ENCODE results near the gene FAIM2. TPM values are rescaled to one million over a fixed set of nuclear protein-coding genes. Genes with fewer than 3 reads are reported as not detected.

FAIM2 gene
- total and polyA plus RNA-seq, 9 donors = under 0.01 to 19.3 (median 2.4) TPM

DNA sequence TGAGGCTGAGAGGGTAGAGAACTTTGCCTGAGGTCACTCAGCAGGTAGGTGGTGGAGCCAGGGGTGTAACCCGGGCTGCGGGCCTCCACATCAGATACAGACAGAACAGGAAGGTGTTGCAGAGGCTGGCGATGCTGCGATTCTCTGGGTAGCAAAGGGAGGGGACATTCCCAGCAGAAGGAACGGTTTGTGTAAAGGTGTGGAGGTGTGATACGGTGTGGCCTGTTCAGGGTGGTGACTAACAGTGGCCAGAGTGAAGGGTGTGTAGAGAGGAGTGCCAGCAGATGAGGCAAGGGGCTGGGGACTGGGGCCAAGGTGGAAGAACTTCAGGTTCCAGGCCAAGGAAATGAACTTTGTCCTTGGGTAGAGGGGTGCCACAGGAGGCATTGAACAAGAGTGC, 18.2 kb upstream of the FAIM2 start:
- Histone ChIP-seq H3K4me1 (ENCODE audit: insufficient read depth) (peaks cover 17% of the 10 kb centered on the region), H3K4me3 (no peak overlapping the region), H3K9me3 (no peaks in the 10 kb centered on the region), H3K27me3 (no peaks in the 10 kb centered on the region), H3K36me3 (no peaks in the 10 kb centered on the region), H3K27ac (no peak overlapping the region)
- no peak for TF ChIP-seq CTCF (IDR thresholded peaks at IDR 0.05)
- no peak for TF ChIP-seq POLR2A (IDR thresholded peaks at IDR 0.05)
- no peak for TF ChIP-seq EP300 (IDR thresholded peaks at IDR 0.05)
- 83 to 89% (median 87%) methylated on average over 6 of the region's 6 CpGs for WGBS, 3 donors
- no peak for DNase-seq
- intact Hi-C loops (cut with DNase I) = no loop called here

- Histone ChIP-seq H3K27ac (no peak overlapping the region), H3K9me3 (no peaks in the 10 kb centered on the region), H3K36me3 (no peaks in the 10 kb centered on the region), H3K27me3 (no peaks in the 10 kb centered on the region), H3K4me1 (ENCODE audit: insufficient read depth) (peaks cover 17% of the 10 kb centered on the region), H3K4me3 (no peak overlapping the region)
- TF ChIP-seq POLR2A (IDR thresholded peaks at IDR 0.05) (no peak), CTCF (IDR thresholded peaks at IDR 0.05) (no peak), EP300 (IDR thresholded peaks at IDR 0.05) (no peak)
- DNase-seq = no peak
- intact Hi-C loops (cut with DNase I) = no loop called here
- WGBS, 3 donors = 76 to 81% (median 79%) methylated on average over 3 of the region's 3 CpGs
These were observed 17.6 kb upstream of the FAIM2 start for GRCh38 chr12:49921299-49921698.

DNA sequence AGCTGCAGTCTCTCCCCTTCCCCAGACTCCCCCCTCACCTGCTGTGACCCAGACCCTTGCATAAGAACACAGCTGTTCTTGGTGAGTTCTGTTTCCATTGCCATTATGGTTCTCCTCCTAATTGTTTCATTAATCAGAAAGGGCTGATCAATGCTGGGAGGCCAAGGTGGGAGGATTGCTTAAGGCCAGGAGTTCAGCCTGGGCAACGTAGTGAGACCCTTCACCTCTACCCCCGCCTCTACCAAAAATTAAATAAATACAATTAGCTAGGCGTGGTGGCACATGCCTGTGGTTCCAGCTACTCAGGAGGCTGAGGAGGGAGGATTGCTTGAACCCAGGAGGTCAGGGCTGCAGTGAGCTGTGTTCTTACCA, 17.2 kb upstream of the FAIM2 start:
- Histone ChIP-seq H3K9me3 (no peaks in the 10 kb centered on the region), H3K4me1 (ENCODE audit: insufficient read depth) (peaks cover 17% of the 10 kb centered on the region), H3K4me3 (no peak overlapping the region), H3K27ac (no peak overlapping the region), H3K27me3 (no peaks in the 10 kb centered on the region), H3K36me3 (no peaks in the 10 kb centered on the region)
- WGBS, 3 donors = 73 to 83% (median 75%) methylated on average over 3 of the region's 3 CpGs
- DNase-seq = peak in 1 of 5 donors; percentile 11
- TF ChIP-seq POLR2A (IDR thresholded peaks at IDR 0.05) (no peak), CTCF (IDR thresholded peaks at IDR 0.05) (no peak), EP300 (IDR thresholded peaks at IDR 0.05) (no peak)
- intact Hi-C loops (cut with DNase I) = no loop called here

GRCh38 chr12:49920241-49920914, 16.7 kb upstream of the FAIM2 start:
- no peak for TF ChIP-seq CTCF (IDR thresholded peaks at IDR 0.05)
- peak; percentile 16 for TF ChIP-seq EP300 (IDR thresholded peaks at IDR 0.05)
- no peak overlapping the region for H3K4me3 ChIP-seq
- H3K4me1 ChIP-seq (ENCODE audit: insufficient read depth) = peaks cover 17% of the 10 kb centered on the region
- H3K27ac ChIP-seq = no peak overlapping the region
- no peaks in the 10 kb centered on the region for H3K27me3 ChIP-seq
- H3K36me3 ChIP-seq = no peaks in the 10 kb centered on the region
- 33 to 45% (median 38%) methylated on average over 12 of the region's 12 CpGs for WGBS, 3 donors
- H3K9me3 ChIP-seq = no peaks in the 10 kb centered on the region
- DNase-seq = peak in 2 of 5 donors; percentile 34 to 55
- intact Hi-C loops (cut with DNase I) = no loop called here
